ENCODE measurements around the gene C7orf33.
A peak's percentile ranks its signal among the peaks of the same experiment; 100 is the strongest.
"Not testable (repeated sequence)": the region's sequence is repeated elsewhere in the genome, so short reads cannot be mapped to it uniquely, and the experiment has no call there.

The C7orf33 gene

GRCh38 chr7:148580446-148580845 lies 10.1 kb upstream of the C7orf33 start:
- DNase-seq (no peak), ATAC-seq (no peak)

- DNase-seq (no peak), ATAC-seq (no peak)
These were observed 8.9 kb upstream of the C7orf33 start for GRCh38 chr7:148581624-148582023.

- peak; percentile 82 for ATAC-seq
- no peak for DNase-seq
These were observed 6.3 kb upstream of the C7orf33 start for GRCh38 chr7:148584154-148584827.

GRCh38 chr7:148585399-148585798 lies 5.2 kb upstream of the C7orf33 start:
- DNase-seq (no peak), ATAC-seq (no peak)

GRCh38 chr7:148587076-148587475 lies 3.5 kb upstream of the C7orf33 start:
- DNase-seq = no peak
- no peak for ATAC-seq

- no peak for DNase-seq
- no peak for ATAC-seq
These were observed 2.4 kb upstream of the C7orf33 start for GRCh38 chr7:148588168-148588567.

- ATAC-seq (no peak), DNase-seq (no peak)
These were observed 1.9 kb upstream of the C7orf33 start for GRCh38 chr7:148588670-148589131.

GRCh38 chr7:148589640-148590039 lies 926 bp upstream of the C7orf33 start:
- no peak for DNase-seq
- no peak for ATAC-seq

- not testable (repeated sequence) for ATAC-seq, DNase-seq
These were observed 5.8 kb downstream of the C7orf33 start for GRCh38 chr7:148596354-148596753.

GRCh38 chr7:148598351-148598750 lies 7.8 kb downstream of the C7orf33 start:
- DNase-seq (no peak), ATAC-seq (no peak)

GRCh38 chr7:148605350-148605749 lies 14.8 kb downstream of the C7orf33 start:
- no peak for ATAC-seq
- DNase-seq = no peak

- ATAC-seq (no peak), DNase-seq (no peak)
These were observed 16.6 kb downstream of the C7orf33 start for GRCh38 chr7:148607151-148607661.

GRCh38 chr7:148609045-148609725 lies 18.6 kb downstream of the C7orf33 start:
- DNase-seq (no peak), ATAC-seq (no peak)

- DNase-seq (no peak), ATAC-seq (no peak)
These were observed 21.1 kb downstream of the C7orf33 start for GRCh38 chr7:148611692-148612091.

GRCh38 chr7:148615085-148615730 lies 24.6 kb downstream of the C7orf33 start:
- DNase-seq = no peak
- ATAC-seq = no peak

GRCh38 chr7:148620749-148621359 lies 30.3 kb downstream of the C7orf33 start:
- ATAC-seq (peak; percentile 67), DNase-seq (no peak)

- ATAC-seq (no peak), DNase-seq (no peak)
These were observed 31.0 kb downstream of the C7orf33 start for GRCh38 chr7:148621563-148621962.

GRCh38 chr7:148622887-148623585 lies 32.5 kb downstream of the C7orf33 start:
- ATAC-seq = no peak
- no peak for DNase-seq

GRCh38 chr7:148623586-148624282 lies 33.2 kb downstream of the C7orf33 start:
- DNase-seq (no peak), ATAC-seq (no peak)

GRCh38 chr7:148624735-148625134 lies 34.2 kb downstream of the C7orf33 start:
- DNase-seq = no peak

GRCh38 chr7:148625342-148625741 lies 34.8 kb downstream of the C7orf33 start:
- ATAC-seq = no peak
- DNase-seq = no peak

More at GRCh38 chr7:148624735-148625134, 34.2 kb downstream of the C7orf33 start:
- ATAC-seq = no peak

Measured in stimulated activated naive CD8-positive, alpha-beta T cell treated with anti-CD3 and anti-CD28 coated beads, Interleukin-15, Interleukin-2, amounts not matched to agents 100 U/mL and 50 U/mL, for 24 hours (primary cell).